GM12878 (cell line): ENCODE data around the gene OR52A1. TPM values are rescaled to one million over a fixed set of nuclear protein-coding genes. Genes with fewer than 3 reads are reported as not detected.

Experiments used
- ATAC-seq: fragments of 200-7000 bp; cut with Tn5 transposase; 3 replicates; pipeline ENCODE4 v1.9.1; 2020; ENCODE audit warnings: mild to moderate bottlenecking, moderate library complexity
- BruUV-seq: library from RNA; stranded (reverse); fragments of 400-500 nt; replicated peaks from 2 replicates; lab custom pipeline; 2021; lab: Mats Ljungman, UMichigan
- CTCF ChIA-PET: fragments of 300-600 bp; sonication (Branson Sonifier 250); formaldehyde crosslinking; extraction: SDS; loops from one replicate; lab custom pipeline; 2021; ENCODE audit warnings: inconsistent platforms; lab: Yijun Ruan, JAX
- POLR2A ChIA-PET: fragments of 350-600 bp; formaldehyde crosslinking; extraction: SDS; loops from one replicate; lab custom pipeline; 2021; ENCODE audit warnings: inconsistent platforms; lab: Charles Lee
- RAD21 ChIA-PET: fragments of 300-600 bp; sonication (Branson Sonifier 250); formaldehyde crosslinking; loops from one replicate; lab custom pipeline; 2023; ENCODE audit warnings: antibody characterized with exemption; ENCODE audit not compliant: unreplicated experiment; lab: Charles Lee
- SMC1A ChIA-PET: fragments of 300-600 bp; sonication (Branson Sonifier 250); formaldehyde crosslinking; loops from one replicate; lab custom pipeline; 2023; ENCODE audit not compliant: unreplicated experiment, uncharacterized antibody; lab: Charles Lee
- DNase-seq: peaks from one replicate; pipeline ENCODE4 v3.0.0-alpha.2; 2011; ENCODE audit warnings: low read depth, low spot score
- FAIRE-seq: peaks from 3 replicates; lab custom pipeline; 2011; peaks lifted over from hg19 to GRCh38; lab: Jason Lieb, UNC
- H2AFZ ChIP-seq: 2 replicates; pipeline ENCODE4 v1.6.0; 2011; ENCODE audit warnings: low read depth, low read length, control low read depth; ENCODE audit not compliant: control insufficient read depth
- H3K27ac ChIP-seq: 2 replicates; pipeline ENCODE4 v1.5.1; 2011; ENCODE audit warnings: control low read depth; ENCODE audit not compliant: control insufficient read depth, insufficient read depth
- H3K27me3 ChIP-seq, 2 experiments: replicated peaks in 1 of 2; 2 replicates each; pipeline versions ENCODE4 v1.6.0 to v1.6.1; 2011; ENCODE audit warnings: low read length in 1 of 2; ENCODE audit not compliant: control insufficient read depth in 2 of 2, insufficient read depth in 2 of 2
- H3K36me3 ChIP-seq, 2 experiments: 2 replicates each; pipeline ENCODE4 v1.5.1; 2011; ENCODE audit warnings: low read length in 1 of 2; ENCODE audit not compliant: control insufficient read depth in 2 of 2, insufficient read depth in 2 of 2
- H3K4me1 ChIP-seq: 2 replicates; pipeline ENCODE4 v1.6.1; 2011; ENCODE audit warnings: mild to moderate bottlenecking, low read length, moderate library complexity, mixed read lengths; ENCODE audit not compliant: control insufficient read depth, insufficient read depth
- H3K4me2 ChIP-seq: 2 replicates; pipeline ENCODE4 v1.6.0; 2011; ENCODE audit warnings: control low read depth; ENCODE audit not compliant: control insufficient read depth, insufficient read depth
- H3K4me3 ChIP-seq: fragments of 200-600 bp; sonication (generic); 2 replicates; pipeline ENCODE4 v1.5.1; 2016
- H3K79me2 ChIP-seq: 2 replicates; pipeline ENCODE4 v1.6.0; 2011; ENCODE audit warnings: low read length; ENCODE audit not compliant: control insufficient read depth, insufficient read depth
- H3K9ac ChIP-seq: 2 replicates; pipeline ENCODE4 v1.8.0; 2011; ENCODE audit warnings: low read length, control low read depth, mixed read lengths; ENCODE audit not compliant: control insufficient read depth, insufficient read depth
- H3K9me3 ChIP-seq: replicated peaks from 3 replicates; pipeline ENCODE4 v1.5.1; 2011; ENCODE audit warnings: mild to moderate bottlenecking, low read length; ENCODE audit not compliant: control insufficient read depth, insufficient read depth
- H4K20me1 ChIP-seq: 2 replicates; pipeline ENCODE4 v1.6.0; 2011; ENCODE audit not compliant: control insufficient read depth, insufficient read depth
- BCL11A ChIP-seq: IDR thresholded peaks from 2 replicates; pipeline ENCODE4 v1.6.1; 2011; ENCODE audit warnings: low read depth, low read length
- BMI1 ChIP-seq: fragments of 450-650 bp; IDR thresholded peaks from 2 replicates; pipeline ENCODE4 v1.6.1; 2016; ENCODE audit warnings: mild to moderate bottlenecking, moderate library complexity, borderline replicate concordance
- BRCA1 ChIP-seq: IDR thresholded peaks from 2 replicates; pipeline ENCODE4 v1.6.1; 2011; ENCODE audit warnings: low read depth, low read length, improper control_type of control experiment
- CHD1 ChIP-seq: IDR thresholded peaks from 2 replicates; pipeline ENCODE4 v1.6.1; 2012; ENCODE audit warnings: low read depth, low read length, improper control_type of control experiment
- CREB1 ChIP-seq: IDR thresholded peaks from 2 replicates; pipeline ENCODE4 v1.6.1; 2012; ENCODE audit warnings: low read depth, mild to moderate bottlenecking, inconsistent platforms
- CUX1 ChIP-seq: IDR thresholded peaks from 2 replicates; pipeline ENCODE4 v1.6.1; 2012; ENCODE audit warnings: improper control_type of control experiment, low read depth, low read length; ENCODE audit not compliant: insufficient replicate concordance
- EED ChIP-seq: sonication (generic); IDR thresholded peaks from 2 replicates; pipeline ENCODE4 v1.6.1; 2016; ENCODE audit warnings: antibody characterized with exemption, low read depth
- EP300 ChIP-seq, 2 experiments: fragments of 150-350 bp in 1 of 2; IDR thresholded peaks; 2 replicates each; pipeline ENCODE4 v1.6.1; 2011 to 2012; ENCODE audit warnings: low read depth in 2 of 2, low read length in 2 of 2, borderline replicate concordance in 1 of 2, improper control_type of control experiment in 1 of 2, inconsistent platforms in 1 of 2; ENCODE audit not compliant: control insufficient read depth in 1 of 2
- FOXM1 ChIP-seq: IDR thresholded peaks from 2 replicates; pipeline ENCODE4 v1.6.1; 2012; ENCODE audit warnings: low read depth, mild to moderate bottlenecking, inconsistent platforms, low read length, moderate library complexity
- HDGF ChIP-seq: fragments of 450-650 bp; IDR thresholded peaks from 2 replicates; pipeline ENCODE4 v1.6.1; 2016; ENCODE audit warnings: antibody characterized with exemption
- IRF5 ChIP-seq: fragments of 450-650 bp; IDR thresholded peaks from 2 replicates; pipeline ENCODE4 v1.6.1; 2017; ENCODE audit warnings: borderline replicate concordance
- RAD21 ChIP-seq: IDR thresholded peaks from 2 replicates; pipeline ENCODE4 v1.6.1; 2011; ENCODE audit warnings: mild to moderate bottlenecking, low read depth, low read length, moderate library complexity; ENCODE audit not compliant: insufficient read depth
- RAD51 ChIP-seq: fragments of 450-650 bp; IDR thresholded peaks from 2 replicates; pipeline ENCODE4 v1.6.1; 2016; ENCODE audit warnings: moderate library complexity, mild to moderate bottlenecking, inconsistent platforms
- SMAD5 ChIP-seq: IDR thresholded peaks from 2 replicates; pipeline ENCODE4 v1.6.1; 2016; ENCODE audit warnings: antibody characterized with exemption, low read depth
- STAT3 ChIP-seq: IDR thresholded peaks from 2 replicates; pipeline ENCODE4 v1.6.1; 2011; ENCODE audit warnings: low read depth, low read length, improper control_type of control experiment
- ZBED1 ChIP-seq: IDR thresholded peaks from 2 replicates; pipeline ENCODE4 v1.6.1; 2016; ENCODE audit warnings: borderline replicate concordance
- ZZZ3 ChIP-seq: IDR thresholded peaks from 2 replicates; pipeline ENCODE4 v1.6.1; 2011; ENCODE audit warnings: low read depth; ENCODE audit not compliant: control insufficient read depth, insufficient read length
- WGBS: methylation state at CpG from one replicate; pipeline ENCODE4 v1.1.6; 2016; ENCODE audit warnings: low lambda C conversion rate; ENCODE audit not compliant: insufficient replicate concordance, insufficient coverage; ENCODE audit errors: missing lambda C conversion rate; 5-methylcytosine and 5-hydroxymethylcytosine counted together
- in situ Hi-C: fragments of 300-500 bp; cut with MboI; formaldehyde crosslinking; loops from 9 replicates; pipeline ENCODE4 v1.14.3; 2018; ENCODE audit warnings: mixed read lengths
- intact Hi-C: fragments of 100-400 bp; cut with micrococcal nuclease; formaldehyde crosslinking; loops from one replicate; pipeline ENCODE4 v1.14.2; 2022; ENCODE audit not compliant: unreplicated experiment
- polyA plus RNA-seq, 11 experiments: library from polyadenylated mRNA; depleted of rRNA in 4 of 11; unstranded in 6 of 11; stranded (reverse) in 5 of 11; fragments of >200 nt; fragmentation: Nextera tagmentation in 4 of 11; fragmentation: Illumina TruSeq in 1 of 11; extraction: Ambion mirVana in 4 of 11; extraction: Trizol in 1 of 11; gene quantifications; 1 replicate in 1 of 11; 2 replicates in 10 of 11; pipeline versions ENCODE4 v1.2.1 to v1.2.3, GENCODE V29; 2011 to 2016; ENCODE audit warnings: inconsistent platforms in 2 of 11, missing spikeins in 2 of 11, low read depth in 1 of 11
- total RNA-seq, 4 experiments: library from RNA; depleted of rRNA in 3 of 4; stranded (reverse); fragments of >200 nt in 3 of 4; fragmentation: Illumina TruSeq in 1 of 4; extraction: Trizol in 1 of 4; gene quantifications; 2 replicates each; pipeline versions ENCODE4 v1.2.1 to v1.2.3, GENCODE V29; 2013 to 2021
- TF ChIP-seq, protein P1 (sequence below): IDR thresholded peaks from 2 replicates; pipeline ENCODE4 v1.6.1; 2011; ENCODE audit warnings: low read depth, low read length, improper control_type of control experiment, borderline replicate concordance

OR52A1 gene
- total and polyA plus RNA-seq, 10 of the 15 experiments (the other 5 are each of a cell fraction or from before 2014, with no cell fraction given) = not detected

DNA sequence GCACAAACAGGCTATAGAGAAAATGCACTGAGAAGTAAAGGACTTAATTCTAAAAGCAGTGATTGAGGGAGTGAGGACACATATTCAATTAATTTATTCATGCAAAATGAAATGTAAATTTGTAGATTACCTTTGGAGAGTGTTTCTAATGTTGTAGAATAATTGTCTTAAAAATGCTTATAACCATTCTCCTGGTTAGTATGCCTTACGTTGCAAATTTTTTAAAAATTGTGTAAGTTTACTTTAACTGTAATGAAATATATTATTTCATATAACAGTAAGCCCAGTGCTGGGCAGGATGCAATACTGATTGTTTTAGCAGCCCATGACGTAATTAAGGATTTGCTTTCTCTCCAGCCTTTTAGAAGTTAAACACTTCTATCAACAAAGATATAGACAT lies 58.5 kb downstream of the OR52A1 start:
- H3K9me3 ChIP-seq = no peaks in the 10 kb centered on the region
- H3K27ac ChIP-seq = no peak overlapping the region
- H2AFZ ChIP-seq = no peak overlapping the region
- H3K79me2 ChIP-seq = no peaks in the 10 kb centered on the region
- FAIRE-seq (no peak), ATAC-seq (no peak), DNase-seq (no peak)
- ChIA-PET CTCF (no interaction called here), RAD21 (no interaction called here), POLR2A (no interaction called here), SMC1A (no interaction called here)
- no TSS peak for BruUV-seq
- in situ Hi-C loops (no loop called here), intact Hi-C loops (no loop called here)
- H3K27me3 ChIP-seq = no peaks in the 10 kb centered on the region
- WGBS = 36% methylated on average over 2 of the region's 2 CpGs
- no peaks in the 10 kb centered on the region for H4K20me1 ChIP-seq
- no peak overlapping the region for H3K4me3 ChIP-seq
- H3K4me1 ChIP-seq = no peaks in the 10 kb centered on the region
- H3K4me2 ChIP-seq = no peak overlapping the region
- no peaks in the 10 kb centered on the region for H3K36me3 ChIP-seq
- no peak overlapping the region for H3K9ac ChIP-seq
- TF ChIP-seq EP300 (IDR thresholded peaks at IDR 0.05; ENCODE audit: borderline replicate concordance in 1 of 2, control insufficient read depth in 1 of 2, low read depth in 2 of 2, low read length in 2 of 2) (no peak), SMAD5 (no peak), STAT3 (no peak), CUX1 (no peak), CHD1 (no peak), BRCA1 (no peak), ZBED1 (no peak), ZZZ3 (no peak), BMI1 (no peak), CREB1 (no peak), BCL11A (no peak), IRF5 (no peak), FOXM1 (no peak), HDGF (no peak), RAD51 (no peak), RAD21 (no peak), EED (no peak)
- TF ChIP-seq, protein P1, sequence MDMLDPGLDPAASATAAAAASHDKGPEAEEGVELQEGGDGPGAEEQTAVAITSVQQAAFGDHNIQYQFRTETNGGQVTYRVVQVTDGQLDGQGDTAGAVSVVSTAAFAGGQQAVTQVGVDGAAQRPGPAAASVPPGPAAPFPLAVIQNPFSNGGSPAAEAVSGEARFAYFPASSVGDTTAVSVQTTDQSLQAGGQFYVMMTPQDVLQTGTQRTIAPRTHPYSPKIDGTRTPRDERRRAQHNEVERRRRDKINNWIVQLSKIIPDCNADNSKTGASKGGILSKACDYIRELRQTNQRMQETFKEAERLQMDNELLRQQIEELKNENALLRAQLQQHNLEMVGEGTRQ = no peak
